Hematopoietic multipotent progenitor cell treated with erythropoietin and hydrocortisone succinate and interleukin-3 and kit ligand, for 4 days (in vitro differentiated cells): ENCODE data around the gene TMEM213.

Source experiments
- DNase-seq: peaks from one replicate; pipeline ENCODE4 v3.0.0-alpha.2; 2015

Gene TMEM213

DNA sequence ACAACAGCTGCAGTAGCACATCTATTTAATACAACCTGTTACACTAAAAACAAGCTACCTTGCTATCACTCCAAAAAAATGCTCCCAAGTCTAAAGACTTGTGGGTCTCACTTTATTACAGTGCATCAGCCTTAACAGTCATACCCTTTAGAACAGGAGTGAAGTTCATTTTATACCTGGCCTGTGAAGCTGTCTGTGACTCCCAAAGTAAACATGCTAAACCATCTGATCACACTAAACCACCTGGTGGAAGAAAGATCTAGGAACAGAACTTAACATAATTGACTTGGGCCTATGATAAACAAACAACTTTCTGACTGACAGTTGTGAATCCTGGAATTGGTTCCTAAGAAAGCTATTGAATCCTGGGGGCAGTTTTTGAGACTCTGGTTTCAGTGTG lies 81.1 kb downstream of the TMEM213 start:
- DNase-seq, result no peak

- DNase-seq, result no peak
These were observed 81.6 kb downstream of the TMEM213 start for GRCh38 chr7:138879356-138879755.

DNA sequence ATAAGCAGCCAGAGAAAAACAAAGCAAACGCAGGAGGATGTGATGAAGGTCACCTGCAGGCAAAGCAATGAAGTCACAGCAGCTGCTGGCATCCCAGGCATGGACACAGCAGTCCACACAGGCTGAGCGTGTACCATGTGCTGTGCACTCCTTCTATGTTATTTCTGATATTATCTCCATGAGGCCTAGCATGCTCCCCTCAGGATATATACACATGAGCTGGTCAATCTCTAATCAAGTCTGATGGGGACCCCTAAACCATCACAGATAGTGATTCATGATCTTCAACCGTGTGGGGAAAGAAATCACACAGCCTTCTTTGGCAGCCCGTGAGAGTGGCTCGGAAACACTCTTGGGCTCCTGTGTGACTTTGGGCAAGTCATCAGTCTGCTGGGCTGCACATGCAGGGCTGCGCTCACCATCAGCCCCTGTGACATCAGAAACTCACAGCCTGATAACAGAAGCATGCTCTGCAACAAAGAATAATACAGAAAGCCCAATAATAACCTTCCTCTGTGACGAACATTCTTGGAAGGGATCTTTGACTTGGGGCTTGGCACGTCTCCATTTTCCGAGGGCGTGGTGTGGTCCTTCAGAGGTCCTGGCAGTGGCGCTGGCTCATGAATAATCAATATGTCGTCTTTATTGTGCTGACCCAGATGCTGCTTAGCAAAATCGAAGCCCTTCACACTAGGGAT lies 83.2 kb downstream of the TMEM213 start:
- DNase-seq, result no peak

GRCh38 chr7:138881579-138882188 lies 83.9 kb downstream of the TMEM213 start:
- DNase-seq, result no peak

DNA sequence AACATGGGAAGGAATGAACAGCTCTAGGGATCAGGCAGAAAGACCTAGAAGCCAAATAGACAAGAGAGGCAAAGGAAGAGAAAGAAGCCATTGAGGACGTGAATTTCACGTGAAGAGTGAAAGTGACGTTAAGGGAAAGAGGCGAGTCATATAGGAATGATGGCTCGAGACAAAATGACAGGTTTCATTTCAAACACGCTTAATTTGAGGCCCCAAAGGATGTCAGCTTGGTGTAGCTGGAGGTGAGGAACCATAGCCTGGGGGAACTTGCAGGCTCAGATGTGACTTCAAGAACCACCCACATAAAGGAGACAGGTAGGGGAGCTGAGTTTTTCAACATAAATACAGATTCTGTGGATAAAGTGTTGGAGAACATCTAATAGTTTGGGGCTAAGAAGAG lies 84.5 kb downstream of the TMEM213 start:
- no peak for DNase-seq

- peak; percentile 19 for DNase-seq
These were observed 87.8 kb downstream of the TMEM213 start for GRCh38 chr7:138885383-138886147.

GRCh38 chr7:138886501-138886917 lies 88.7 kb downstream of the TMEM213 start:
- peak; percentile 94 for DNase-seq

GRCh38 chr7:138887085-138887710 lies 89.4 kb downstream of the TMEM213 start:
- DNase-seq, result no peak
